ENCODE measurements around the gene FAM110A.
"Not testable (repeated sequence)": the region's sequence is repeated elsewhere in the genome, so short reads cannot be mapped to it uniquely, and the experiment has no call there.

The FAM110A gene

GRCh38 chr20:792248-792647 lies 41.3 kb upstream of the FAM110A start:
- H3K27ac ChIP-seq (ENCODE audit: low read depth, low read length), result no peak overlapping the region
- H3K27me3 ChIP-seq (ENCODE audit: control insufficient read depth, low read length), result no peaks in the 10 kb centered on the region; the same call in none of the 2 replicates

GRCh38 chr20:796921-797320 lies 36.6 kb upstream of the FAM110A start:
- TF ChIP-seq EZH2phosphoT487 (IDR thresholded peaks at IDR 0.05; ENCODE audit: borderline replicate concordance, low read length), result no peak
- H3K4me1 ChIP-seq (ENCODE audit: control insufficient read depth, low read length), result no peaks in the 10 kb centered on the region
- no peaks in the 10 kb centered on the region; the same call in 1 of the 2 replicates for H3K9me3 ChIP-seq (ENCODE audit: control insufficient read depth, insufficient read depth, low read length)
- no peak overlapping the region for H3K4me3 ChIP-seq (ENCODE audit: low read length)
- H3K9me2 ChIP-seq (replicated peaks; ENCODE audit: control insufficient read depth, low read length), result no peaks in the 10 kb centered on the region
- H3K79me2 ChIP-seq (ENCODE audit: control insufficient read depth, low read length), result no peaks in the 10 kb centered on the region
- H3K27me3 ChIP-seq (ENCODE audit: control insufficient read depth, low read length), result no peaks in the 10 kb centered on the region; the same call in none of the 2 replicates
- no peaks in the 10 kb centered on the region for H4K20me1 ChIP-seq (ENCODE audit: control insufficient read depth, insufficient read depth, low read depth, low read length)
- no peak overlapping the region for H3K4me2 ChIP-seq (ENCODE audit: low read length)
- no peaks in the 10 kb centered on the region for H3F3A ChIP-seq (ENCODE audit: control insufficient read depth, insufficient read depth)
- H3K27ac ChIP-seq (ENCODE audit: low read depth, low read length), result no peak overlapping the region
- H3K36me3 ChIP-seq (ENCODE audit: control insufficient read depth, low read length), result no peaks in the 10 kb centered on the region

More at GRCh38 chr20:792248-792647, 41.3 kb upstream of the FAM110A start:
- H3K4me1 ChIP-seq (ENCODE audit: control insufficient read depth, low read length), result no peaks in the 10 kb centered on the region
- no peaks in the 10 kb centered on the region for H3K36me3 ChIP-seq (ENCODE audit: control insufficient read depth, low read length)
- no peaks in the 10 kb centered on the region; the same call in none of the 2 replicates for H3K9me3 ChIP-seq (ENCODE audit: control insufficient read depth, insufficient read depth, low read length)
- no peak overlapping the region for H3K4me3 ChIP-seq (ENCODE audit: low read length)
- H3K4me2 ChIP-seq (ENCODE audit: low read length), result no peak overlapping the region
- H4K20me1 ChIP-seq (ENCODE audit: control insufficient read depth, insufficient read depth, low read depth, low read length), result no peaks in the 10 kb centered on the region
- no peaks in the 10 kb centered on the region for H3F3A ChIP-seq (ENCODE audit: control insufficient read depth, insufficient read depth)
- TF ChIP-seq CTCF (IDR thresholded peaks at IDR 0.05; ENCODE audit: low read depth, low read length, poor library complexity, severe bottlenecking), result no peak
- TF ChIP-seq EZH2phosphoT487 (IDR thresholded peaks at IDR 0.05; ENCODE audit: borderline replicate concordance, low read length), result no peak
- H3K79me2 ChIP-seq (ENCODE audit: control insufficient read depth, low read length), result no peaks in the 10 kb centered on the region
- no peaks in the 10 kb centered on the region for H3K9me2 ChIP-seq (replicated peaks; ENCODE audit: control insufficient read depth, low read length)

GRCh38 chr20:798746-799145 lies 34.8 kb upstream of the FAM110A start:
- H3K9me3 ChIP-seq (ENCODE audit: control insufficient read depth, insufficient read depth, low read length), result not testable (repeated sequence)

GRCh38 chr20:800026-800425 lies 33.5 kb upstream of the FAM110A start:
- H3K4me3 ChIP-seq (ENCODE audit: low read length); H3K27me3 ChIP-seq (ENCODE audit: control insufficient read depth, low read length); H3K9me2 ChIP-seq (replicated peaks; ENCODE audit: control insufficient read depth, low read length); H3K9me3 ChIP-seq (ENCODE audit: control insufficient read depth, insufficient read depth, low read length); H3F3A ChIP-seq (ENCODE audit: control insufficient read depth, insufficient read depth); H4K20me1 ChIP-seq (ENCODE audit: control insufficient read depth, insufficient read depth, low read depth, low read length); H3K79me2 ChIP-seq (ENCODE audit: control insufficient read depth, low read length); H3K4me1 ChIP-seq (ENCODE audit: control insufficient read depth, low read length); H3K4me2 ChIP-seq (ENCODE audit: low read length); H3K27ac ChIP-seq (ENCODE audit: low read depth, low read length); H3K36me3 ChIP-seq (ENCODE audit: control insufficient read depth, low read length): not testable (repeated sequence)

More at GRCh38 chr20:798746-799145, 34.8 kb upstream of the FAM110A start:
- H3K27ac ChIP-seq (ENCODE audit: low read depth, low read length); H3K4me1 ChIP-seq (ENCODE audit: control insufficient read depth, low read length); H3K79me2 ChIP-seq (ENCODE audit: control insufficient read depth, low read length); H3K27me3 ChIP-seq (ENCODE audit: control insufficient read depth, low read length); H3K9me2 ChIP-seq (replicated peaks; ENCODE audit: control insufficient read depth, low read length); H3K4me2 ChIP-seq (ENCODE audit: low read length); H3F3A ChIP-seq (ENCODE audit: control insufficient read depth, insufficient read depth); H4K20me1 ChIP-seq (ENCODE audit: control insufficient read depth, insufficient read depth, low read depth, low read length); H3K36me3 ChIP-seq (ENCODE audit: control insufficient read depth, low read length); H3K4me3 ChIP-seq (ENCODE audit: low read length): not testable (repeated sequence)

- no peak overlapping the region for H3K4me2 ChIP-seq (ENCODE audit: low read length)
- no peaks in the 10 kb centered on the region for H3F3A ChIP-seq (ENCODE audit: control insufficient read depth, insufficient read depth)
- no peak overlapping the region for H3K4me3 ChIP-seq (ENCODE audit: low read length)
- no peaks in the 10 kb centered on the region for H3K4me1 ChIP-seq (ENCODE audit: control insufficient read depth, low read length)
- no peak overlapping the region for H3K27ac ChIP-seq (ENCODE audit: low read depth, low read length)
- H3K27me3 ChIP-seq (ENCODE audit: control insufficient read depth, low read length), result no peaks in the 10 kb centered on the region
- H3K9me3 ChIP-seq (ENCODE audit: control insufficient read depth, insufficient read depth, low read length), result peaks cover 7% of the 10 kb centered on the region
- no peaks in the 10 kb centered on the region for H3K9me2 ChIP-seq (replicated peaks; ENCODE audit: control insufficient read depth, low read length)
- no peak for TF ChIP-seq EZH2phosphoT487 (IDR thresholded peaks at IDR 0.05; ENCODE audit: borderline replicate concordance, low read length)
- no peak for TF ChIP-seq CTCF (IDR thresholded peaks at IDR 0.05; ENCODE audit: low read depth, low read length, poor library complexity, severe bottlenecking)
- H3K36me3 ChIP-seq (ENCODE audit: control insufficient read depth, low read length), result no peaks in the 10 kb centered on the region
- no peaks in the 10 kb centered on the region for H3K79me2 ChIP-seq (ENCODE audit: control insufficient read depth, low read length)
- H4K20me1 ChIP-seq (ENCODE audit: control insufficient read depth, insufficient read depth, low read depth, low read length), result no peaks in the 10 kb centered on the region
Measured at GRCh38 chr20:801678-802077, 31.8 kb upstream of the FAM110A start.
